Skeletal muscle satellite cell (primary cell): Measurements from ENCODE around the gene ATP6V0C.
"Not testable (repeated sequence)": the region's sequence is repeated elsewhere in the genome, so short reads cannot be mapped to it uniquely, and the experiment has no call there.

Experiments used
- H3K27me3 ChIP-seq: 2 replicates; pipeline ENCODE4 v1.7.0; 2013; ENCODE audit warnings: low read length; ENCODE audit not compliant: control insufficient read depth, insufficient read depth
- H3K36me3 ChIP-seq: 2 replicates; pipeline ENCODE4 v1.7.0; 2013; ENCODE audit warnings: mild to moderate bottlenecking, control low read depth, low read length; ENCODE audit not compliant: insufficient read depth
- H3K4me1 ChIP-seq: 2 replicates; pipeline ENCODE4 v1.7.0; 2013; ENCODE audit warnings: low read length; ENCODE audit not compliant: control insufficient read depth, insufficient read depth
- H3K4me2 ChIP-seq: 2 replicates; pipeline ENCODE4 v1.7.0; 2013; ENCODE audit warnings: mild to moderate bottlenecking, low read length
- H3K4me3 ChIP-seq: 2 replicates; pipeline ENCODE4 v1.7.0; 2013; ENCODE audit warnings: low read length
- H3K9ac ChIP-seq: 2 replicates; pipeline ENCODE4 v1.7.0; 2013; ENCODE audit warnings: mild to moderate bottlenecking, low read depth, low read length, moderate library complexity
- H3K9me3 ChIP-seq: replicated peaks from 2 replicates; pipeline ENCODE4 v1.7.0; 2013; ENCODE audit warnings: mild to moderate bottlenecking, control low read depth, low read length

The ATP6V0C gene

GRCh38 chr16:2537451-2538379 is 24.0 kb downstream of the ATP6V0C start, which contains the start of gene PDPK1:
Gene PDPK1 (plus strand): TSS chr16:2538021. CDS start chr16:2538113, 92 bp downstream.
- peaks cover 2% of the 10 kb centered on the region for H3K36me3 ChIP-seq
- peak within 1 kb of the TSS; percentile 95 for H3K4me3 ChIP-seq
- H3K4me2 ChIP-seq, result peak within 1 kb of the TSS; percentile 98
- H3K9me3 ChIP-seq, result no peaks in the 10 kb centered on the region
- H3K4me1 ChIP-seq, result peaks cover 42% of the 10 kb centered on the region
- H3K9ac ChIP-seq, result peak within 1 kb of the TSS; percentile 89
- H3K27me3 ChIP-seq, result no peaks in the 10 kb centered on the region

- peak overlapping the region; percentile 16 for H3K9ac ChIP-seq
- H3K4me2 ChIP-seq, result peak overlapping the region; percentile 82
- not testable (repeated sequence) for H3K27me3 ChIP-seq, H3K9me3 ChIP-seq, H3K36me3 ChIP-seq
- H3K4me1 ChIP-seq, result peaks cover 38% of the 10 kb centered on the region
- peak overlapping the region; percentile 20 for H3K4me3 ChIP-seq
Measured at GRCh38 chr16:2539192-2539844, 25.6 kb downstream of the ATP6V0C start.

GRCh38 chr16:2539845-2540458 is 26.2 kb downstream of the ATP6V0C start:
- H3K4me1 ChIP-seq, result peaks cover 38% of the 10 kb centered on the region
- peak overlapping the region; percentile 82 for H3K4me2 ChIP-seq
- H3K9me3 ChIP-seq, H3K27me3 ChIP-seq, H3K36me3 ChIP-seq, H3K9ac ChIP-seq: not testable (repeated sequence)
- peak overlapping the region; percentile 20 for H3K4me3 ChIP-seq

- H3K9me3 ChIP-seq, H3K36me3 ChIP-seq, H3K4me3 ChIP-seq, H3K4me2 ChIP-seq, H3K9ac ChIP-seq, H3K27me3 ChIP-seq: not testable (repeated sequence)
- H3K4me1 ChIP-seq, result peaks cover 32% of the 10 kb centered on the region
Measured at GRCh38 chr16:2540912-2541311, 27.2 kb downstream of the ATP6V0C start.

- not testable (repeated sequence) for H3K36me3 ChIP-seq, H3K4me3 ChIP-seq, H3K4me2 ChIP-seq, H3K27me3 ChIP-seq, H3K9ac ChIP-seq, H3K9me3 ChIP-seq
- H3K4me1 ChIP-seq, result peaks cover 27% of the 10 kb centered on the region
Measured at GRCh38 chr16:2541409-2541808, 27.7 kb downstream of the ATP6V0C start.

- H3K9ac ChIP-seq, H3K4me2 ChIP-seq, H3K4me3 ChIP-seq, H3K9me3 ChIP-seq, H3K36me3 ChIP-seq, H3K27me3 ChIP-seq: not testable (repeated sequence)
- H3K4me1 ChIP-seq, result peaks cover 17% of the 10 kb centered on the region
Measured at GRCh38 chr16:2543771-2544170, 30.0 kb downstream of the ATP6V0C start.

- not testable (repeated sequence) for H3K27me3 ChIP-seq, H3K4me1 ChIP-seq, H3K4me3 ChIP-seq, H3K4me2 ChIP-seq, H3K36me3 ChIP-seq, H3K9me3 ChIP-seq, H3K9ac ChIP-seq
Measured at GRCh38 chr16:2550283-2550878, 36.6 kb downstream of the ATP6V0C start.

- not testable (repeated sequence) for H3K4me1 ChIP-seq, H3K9ac ChIP-seq, H3K4me3 ChIP-seq, H3K36me3 ChIP-seq, H3K4me2 ChIP-seq, H3K27me3 ChIP-seq, H3K9me3 ChIP-seq
Measured at GRCh38 chr16:2551420-2551889, 37.7 kb downstream of the ATP6V0C start.

GRCh38 chr16:2554709-2555425 is 41.1 kb downstream of the ATP6V0C start:
- not testable (repeated sequence) for H3K4me2 ChIP-seq, H3K9ac ChIP-seq, H3K9me3 ChIP-seq, H3K27me3 ChIP-seq, H3K4me3 ChIP-seq, H3K4me1 ChIP-seq, H3K36me3 ChIP-seq

- not testable (repeated sequence) for H3K4me3 ChIP-seq, H3K9me3 ChIP-seq, H3K9ac ChIP-seq, H3K36me3 ChIP-seq, H3K27me3 ChIP-seq, H3K4me1 ChIP-seq, H3K4me2 ChIP-seq
Measured at GRCh38 chr16:2557150-2557549, 43.4 kb downstream of the ATP6V0C start.
